ENCODE measurements around the gene STMN3.

DNA sequence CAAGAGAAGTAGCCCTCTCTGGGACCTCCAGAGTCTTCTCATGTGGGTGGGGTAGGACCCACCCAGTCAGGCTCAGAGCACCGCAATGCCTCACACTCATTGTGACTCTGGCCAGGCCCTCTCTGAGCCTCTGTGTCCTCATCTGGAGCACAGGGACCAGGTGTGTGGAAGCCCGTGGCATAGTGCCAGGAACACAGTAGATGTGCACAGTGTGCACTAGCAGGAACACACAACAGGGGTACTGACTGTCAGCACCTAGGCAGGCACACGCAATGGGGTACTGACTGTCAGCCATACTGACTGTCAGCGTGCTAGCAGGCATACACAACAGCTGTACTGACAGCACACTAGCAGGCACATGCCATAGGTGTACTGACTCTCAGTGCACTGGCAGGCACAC is 2.0 kb upstream of the STMN3 start:
- no peak for TF ChIP-seq GABPA (IDR thresholded peaks at IDR 0.05; ENCODE audit: low read depth)
- TF ChIP-seq, protein P1, sequence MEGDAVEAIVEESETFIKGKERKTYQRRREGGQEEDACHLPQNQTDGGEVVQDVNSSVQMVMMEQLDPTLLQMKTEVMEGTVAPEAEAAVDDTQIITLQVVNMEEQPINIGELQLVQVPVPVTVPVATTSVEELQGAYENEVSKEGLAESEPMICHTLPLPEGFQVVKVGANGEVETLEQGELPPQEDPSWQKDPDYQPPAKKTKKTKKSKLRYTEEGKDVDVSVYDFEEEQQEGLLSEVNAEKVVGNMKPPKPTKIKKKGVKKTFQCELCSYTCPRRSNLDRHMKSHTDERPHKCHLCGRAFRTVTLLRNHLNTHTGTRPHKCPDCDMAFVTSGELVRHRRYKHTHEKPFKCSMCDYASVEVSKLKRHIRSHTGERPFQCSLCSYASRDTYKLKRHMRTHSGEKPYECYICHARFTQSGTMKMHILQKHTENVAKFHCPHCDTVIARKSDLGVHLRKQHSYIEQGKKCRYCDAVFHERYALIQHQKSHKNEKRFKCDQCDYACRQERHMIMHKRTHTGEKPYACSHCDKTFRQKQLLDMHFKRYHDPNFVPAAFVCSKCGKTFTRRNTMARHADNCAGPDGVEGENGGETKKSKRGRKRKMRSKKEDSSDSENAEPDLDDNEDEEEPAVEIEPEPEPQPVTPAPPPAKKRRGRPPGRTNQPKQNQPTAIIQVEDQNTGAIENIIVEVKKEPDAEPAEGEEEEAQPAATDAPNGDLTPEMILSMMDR (IDR thresholded peaks at IDR 0.05; ENCODE audit: insufficient read depth, low read length): no peak
- TF ChIP-seq POLR2AphosphoS5 (IDR thresholded peaks at IDR 0.05; ENCODE audit: low read depth): no peak
